Transverse colon (tissue), 4 donors: Measurements from ENCODE around the gene CCDC88C. TPM values are rescaled to one million over a fixed set of nuclear protein-coding genes. Genes with fewer than 3 reads are reported as not detected.

Experiments used
- DNase-seq: peaks from one replicate; pipeline ENCODE4 v3.0.0-alpha.2; 2019
- H3K27ac ChIP-seq, 4 donors: fragments of 200-600 bp; sonication (generic); 2 replicates each; pipeline ENCODE4 v1.5.1; 2016 to 2018; ENCODE audit warnings: inconsistent platforms in 4 of 4
- H3K27me3 ChIP-seq: fragments of 200-600 bp; sonication (generic); 2 replicates; pipeline ENCODE4 v1.5.1; 2017; ENCODE audit warnings: inconsistent platforms
- H3K36me3 ChIP-seq, 4 donors: fragments of 200-600 bp; sonication (generic); 2 replicates each; pipeline ENCODE4 v1.5.1; 2017 to 2019; ENCODE audit warnings: inconsistent platforms in 4 of 4
- H3K4me1 ChIP-seq, 4 donors: fragments of 200-600 bp; sonication (generic); 2 replicates each; pipeline ENCODE4 v1.5.1; 2017 to 2020; ENCODE audit warnings: inconsistent platforms in 4 of 4
- H3K4me3 ChIP-seq, 4 donors: fragments of 200-600 bp; sonication (generic); 1 replicate in 1 of 4; 2 replicates in 3 of 4; pipeline versions ENCODE4 v1.5.1 to v1.6.1; 2017 to 2019; ENCODE audit warnings: inconsistent platforms in 4 of 4
- H3K9me3 ChIP-seq, 2 donors: fragments of 200-600 bp; sonication (generic); 2 replicates each; pipeline ENCODE4 v1.5.1; 2017 to 2019; ENCODE audit warnings: inconsistent platforms in 2 of 2
- EP300 ChIP-seq: sonication (generic); formaldehyde crosslinking; IDR thresholded peaks from one replicate; pipeline ENCODE4 v1.6.1; 2017; ENCODE audit warnings: antibody characterized with exemption, low read depth
- POLR2A ChIP-seq: fragments of 450-650 bp; IDR thresholded peaks from one replicate; pipeline ENCODE4 v1.6.1; 2016; ENCODE audit warnings: antibody characterized with exemption, mild to moderate bottlenecking, moderate library complexity
- POLR2AphosphoS5 ChIP-seq, 3 donors: sonication (generic); formaldehyde crosslinking; IDR thresholded peaks; one replicate each; pipeline ENCODE4 v1.6.1; 2016; ENCODE audit warnings: antibody characterized with exemption in 3 of 3
- WGBS, 2 donors: methylation state at CpG; one replicate each; pipeline ENCODE4 v1.1.5; 2018; ENCODE audit warnings: low coverage in 1 of 2; 5-methylcytosine and 5-hydroxymethylcytosine counted together
- in situ Hi-C, 4 donors: fragments of 200-750 bp; cut with MboI; loops; one replicate each; pipeline versions ENCODE4 v1.15.0 to v1.15.1; 2017; ENCODE audit warnings: low sequenced_read_pairs in 3 of 4, low pct_ligation_motif_present in 1 of 4, low pct_unique_long_range_greater_than_20kb in 1 of 4
- intact Hi-C: fragments of 100-400 bp; cut with DNase I; formaldehyde crosslinking; loops from one replicate; pipeline ENCODE4 v1.15.1; 2023; ENCODE audit warnings: low total_unique reads
- total RNA-seq, 4 donors: library from RNA; depleted of rRNA; stranded (reverse); fragments of >200 nt; gene quantifications; one replicate each; pipeline ENCODE4 v1.1.0, GENCODE V29; 2016
- TF ChIP-seq, protein P1 (sequence below), 5 experiments: fragments of 200-600 bp in 3 of 5; fragments of 450-650 bp in 2 of 5; sonication (generic) in 3 of 5; IDR thresholded peaks; 1 replicate in 2 of 5; 2 replicates in 3 of 5; pipeline ENCODE4 v1.5.1; 2016 to 2017; ENCODE audit warnings: antibody characterized with exemption in 5 of 5, inconsistent platforms in 3 of 5, mild to moderate bottlenecking in 2 of 5, moderate library complexity in 1 of 5

Gene CCDC88C
- total RNA-seq, 4 donors from 2014 or later: 29.5 to 171 (median 60.3) TPM

DNA sequence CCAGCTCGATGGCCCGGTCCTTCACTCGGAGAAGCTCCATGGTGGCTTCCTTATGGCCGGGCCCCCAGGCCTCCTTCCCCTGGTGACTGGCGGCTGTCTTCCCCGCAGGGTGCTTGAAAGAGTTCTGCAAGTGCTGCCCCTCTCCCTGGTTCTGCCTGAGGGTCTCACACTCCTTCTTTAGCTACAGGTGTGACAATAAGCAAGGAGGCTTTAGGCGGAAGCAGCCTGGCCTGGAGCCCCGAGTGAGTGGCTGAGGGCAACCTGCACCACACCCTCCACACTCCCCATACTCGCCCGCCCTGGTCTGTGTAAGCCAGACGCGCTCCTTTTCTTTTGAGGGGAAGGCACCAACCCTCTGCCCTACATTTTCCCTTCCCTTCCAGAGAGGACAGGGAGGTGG lies 110.6 kb downstream of the CCDC88C start:
- Histone ChIP-seq H3K27me3 (no peaks in the 10 kb centered on the region), H3K36me3 (peaks cover 0 to 5% (median 0%) of the 10 kb centered on the region in 4 donors), H3K4me3 (no peak overlapping the region), H3K27ac (no peak overlapping the region), H3K4me1 (peaks cover 0 to 7% (median 3%) of the 10 kb centered on the region in 4 donors), H3K9me3 (no peaks in the 10 kb centered on the region)
- WGBS, 2 donors: 96 to 100% methylated on average over 2 to 12 of the region's 12 CpGs
- in situ Hi-C loops (loop anchor here in 1 of 4 donors (25.0 kb wide), 1 partner anchor 105 kb away; the partner anchor contains the start of gene CCDC88C), intact Hi-C loops (no loop called here)
- no peak for DNase-seq
- TF ChIP-seq EP300: no peak
- TF ChIP-seq POLR2A: no peak
- TF ChIP-seq, protein P1, sequence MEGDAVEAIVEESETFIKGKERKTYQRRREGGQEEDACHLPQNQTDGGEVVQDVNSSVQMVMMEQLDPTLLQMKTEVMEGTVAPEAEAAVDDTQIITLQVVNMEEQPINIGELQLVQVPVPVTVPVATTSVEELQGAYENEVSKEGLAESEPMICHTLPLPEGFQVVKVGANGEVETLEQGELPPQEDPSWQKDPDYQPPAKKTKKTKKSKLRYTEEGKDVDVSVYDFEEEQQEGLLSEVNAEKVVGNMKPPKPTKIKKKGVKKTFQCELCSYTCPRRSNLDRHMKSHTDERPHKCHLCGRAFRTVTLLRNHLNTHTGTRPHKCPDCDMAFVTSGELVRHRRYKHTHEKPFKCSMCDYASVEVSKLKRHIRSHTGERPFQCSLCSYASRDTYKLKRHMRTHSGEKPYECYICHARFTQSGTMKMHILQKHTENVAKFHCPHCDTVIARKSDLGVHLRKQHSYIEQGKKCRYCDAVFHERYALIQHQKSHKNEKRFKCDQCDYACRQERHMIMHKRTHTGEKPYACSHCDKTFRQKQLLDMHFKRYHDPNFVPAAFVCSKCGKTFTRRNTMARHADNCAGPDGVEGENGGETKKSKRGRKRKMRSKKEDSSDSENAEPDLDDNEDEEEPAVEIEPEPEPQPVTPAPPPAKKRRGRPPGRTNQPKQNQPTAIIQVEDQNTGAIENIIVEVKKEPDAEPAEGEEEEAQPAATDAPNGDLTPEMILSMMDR (IDR thresholded peaks at IDR 0.05): no peak
- no peak for TF ChIP-seq POLR2AphosphoS5 (IDR thresholded peaks at IDR 0.05)

DNA sequence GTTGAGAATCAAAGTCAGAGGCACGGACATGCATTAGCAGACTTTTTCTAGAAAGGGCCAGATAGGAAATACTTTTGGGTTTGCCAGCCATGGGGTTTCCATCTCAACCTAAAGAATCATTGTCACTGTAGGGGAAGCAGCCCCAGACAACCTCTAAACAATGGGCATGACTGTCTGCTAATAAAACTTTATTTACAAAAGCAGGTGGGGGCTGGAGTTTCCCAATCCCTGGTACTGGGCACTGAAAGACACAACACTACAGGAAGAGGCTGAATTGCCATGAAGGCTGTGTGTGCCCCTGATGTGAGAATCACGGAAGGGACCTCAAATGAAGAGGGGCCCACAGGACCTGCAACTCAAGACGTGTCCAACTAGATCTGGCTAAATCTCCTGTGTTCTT lies 111.1 kb downstream of the CCDC88C start:
- no peak for DNase-seq
- intact Hi-C loops (no loop called here), in situ Hi-C loops (loop anchor here in 1 of 4 donors (25.0 kb wide), 1 partner anchor 106 kb away; the partner anchor contains the start of gene CCDC88C)
- no peaks in the 10 kb centered on the region for H3K9me3 ChIP-seq
- peaks cover 0 to 7% (median 3%) of the 10 kb centered on the region in 4 donors for H3K4me1 ChIP-seq
- no peaks in the 10 kb centered on the region for H3K27me3 ChIP-seq
- TF ChIP-seq POLR2AphosphoS5 (IDR thresholded peaks at IDR 0.05) (no peak), EP300 (no peak), POLR2A (no peak)
- TF ChIP-seq, protein P1 (IDR thresholded peaks at IDR 0.05): no peak
- WGBS, 2 donors: 88 to 99% methylated on average over 3 of the region's 3 CpGs
- no peak overlapping the region for H3K27ac ChIP-seq
- peaks cover 0 to 5% (median under 1%) of the 10 kb centered on the region in 4 donors for H3K36me3 ChIP-seq
- no peak overlapping the region for H3K4me3 ChIP-seq

- Histone ChIP-seq H3K36me3 (peaks cover 0 to 8% (median 3%) of the 10 kb centered on the region in 4 donors), H3K27ac (no peak overlapping the region), H3K4me1 (no peaks in the 10 kb centered on the region), H3K4me3 (no peak overlapping the region), H3K27me3 (no peaks in the 10 kb centered on the region), H3K9me3 (no peaks in the 10 kb centered on the region)
- in situ Hi-C loops: loop anchor here in 1 of 4 donors (25.0 kb wide), 1 partner anchor 106 kb away; the partner anchor contains the start of gene CCDC88C
- 85 to 89% methylated on average over 4 to 9 of the region's 10 CpGs for WGBS, 2 donors
- intact Hi-C loops: no loop called here
- TF ChIP-seq, protein P1 (IDR thresholded peaks at IDR 0.05): no peak
- DNase-seq: no peak
Measured at GRCh38 chr14:91305650-91306431, 111.8 kb downstream of the CCDC88C start.

GRCh38 chr14:91303924-91304229 lies 113.7 kb downstream of the CCDC88C start:
- H3K4me1 ChIP-seq: no peaks in the 10 kb centered on the region
- DNase-seq: no peak
- intact Hi-C loops (no loop called here), in situ Hi-C loops (loop anchor here in 1 of 4 donors (25.0 kb wide), 1 partner anchor 108 kb away; the partner anchor contains the start of gene CCDC88C)
- 95% methylated on average over 18 of the region's 18 CpGs; no CpG with 5 or more reads in 1 of the 2 donors for WGBS, 2 donors
- H3K36me3 ChIP-seq: peaks cover 0 to 12% (median 3%) of the 10 kb centered on the region in 4 donors
- H3K27me3 ChIP-seq: no peaks in the 10 kb centered on the region
- TF ChIP-seq EP300 (no peak), POLR2AphosphoS5 (IDR thresholded peaks at IDR 0.05) (no peak)
- no peak overlapping the region for H3K27ac ChIP-seq
- no peak overlapping the region for H3K4me3 ChIP-seq
- H3K9me3 ChIP-seq: no peaks in the 10 kb centered on the region
